Neural cell (in vitro differentiated cells): Measurements from ENCODE around the gene HSD17B8. TPM values are rescaled to one million over a fixed set of nuclear protein-coding genes. Genes with fewer than 3 reads are reported as not detected.
A peak's percentile ranks its signal among the peaks of the same experiment; 100 is the strongest.

Source experiments
- H2AFZ ChIP-seq: fragments of 200-600, 300-800 bp; sonication (generic), shearing (Covaris generic); 2 replicates; pipeline ENCODE4 v1.6.0; 2014; ENCODE audit warnings: low read depth, mild to moderate bottlenecking, antibody characterized with exemption, low read length, moderate library complexity
- H3F3A ChIP-seq: fragments of 200-600 bp; shearing (Covaris generic); 2 replicates; pipeline ENCODE4 v1.6.1; 2016; ENCODE audit warnings: mild to moderate bottlenecking, moderate library complexity, mixed read lengths, antibody characterized with exemption, low read length; ENCODE audit not compliant: insufficient read depth, poor library complexity, severe bottlenecking
- H3K27ac ChIP-seq: fragments of 200-600, 300-800 bp; sonication (generic), shearing (Covaris generic); 2 replicates; pipeline ENCODE4 v1.5.1; 2014; ENCODE audit warnings: mild to moderate bottlenecking, low read length, moderate library complexity
- H3K27me3 ChIP-seq: fragments of 300-800, 200-600 bp; sonication (generic), shearing (Covaris generic); 2 replicates; pipeline ENCODE4 v1.6.0; 2014; ENCODE audit warnings: mild to moderate bottlenecking, low read depth, low read length, moderate library complexity; ENCODE audit not compliant: insufficient read depth
- H3K36me3 ChIP-seq: fragments of 300-800, 200-600 bp; sonication (generic), shearing (Covaris generic); 2 replicates; pipeline ENCODE4 v1.5.1; 2014; ENCODE audit warnings: mild to moderate bottlenecking, antibody characterized with exemption, low read length, moderate library complexity; ENCODE audit not compliant: insufficient read depth
- H3K4me2 ChIP-seq: fragments of 300-800, 200-600 bp; sonication (generic), shearing (Covaris generic); 2 replicates; pipeline ENCODE4 v1.6.0; 2014; ENCODE audit warnings: mild to moderate bottlenecking, low read length
- H3K4me3 ChIP-seq: fragments of 300-800, 200-600 bp; sonication (generic), shearing (Covaris generic); 2 replicates; pipeline ENCODE4 v1.5.1; 2014; ENCODE audit warnings: mild to moderate bottlenecking, low read length, moderate library complexity
- H3K79me2 ChIP-seq: fragments of 200-600 bp; shearing (Covaris generic); replicated peaks from 2 replicates; pipeline ENCODE4 v1.6.0; 2014; ENCODE audit warnings: mild to moderate bottlenecking, low read length, moderate library complexity; ENCODE audit not compliant: insufficient read depth
- H3K9ac ChIP-seq: fragments of 300-800, 200-600 bp; sonication (generic), shearing (Covaris generic); 2 replicates; pipeline ENCODE4 v1.6.1; 2016; ENCODE audit warnings: mild to moderate bottlenecking, low read length, mixed read lengths
- H3K9me2 ChIP-seq: fragments of 200-600 bp; shearing (Covaris generic); 2 replicates; pipeline ENCODE4 v1.6.1; 2016; ENCODE audit warnings: mild to moderate bottlenecking, low read length, mixed read lengths; ENCODE audit not compliant: insufficient read depth
- H3K9me3 ChIP-seq: fragments of 200-600, 300-800 bp; sonication (generic), shearing (Covaris generic); 2 replicates; pipeline ENCODE4 v1.6.1; 2016; ENCODE audit warnings: mild to moderate bottlenecking, mixed run types, low read length, moderate library complexity, mixed read lengths
- H4K20me1 ChIP-seq: fragments of 200-600 bp; shearing (Covaris generic); 2 replicates; pipeline ENCODE4 v1.6.1; 2016; ENCODE audit warnings: mild to moderate bottlenecking, mixed run types; ENCODE audit not compliant: insufficient read depth
- EP300 ChIP-seq: fragments of 450-650 bp; conservative IDR thresholded peaks from 2 replicates; pipeline ENCODE4 v1.6.1; 2014; ENCODE audit warnings: antibody characterized with exemption, mild to moderate bottlenecking, moderate library complexity; ENCODE audit not compliant: poor library complexity, severe bottlenecking
- EZH2 ChIP-seq: fragments of 200-600, 300-800 bp; shearing (Covaris generic), sonication (generic); IDR thresholded peaks from 2 replicates; pipeline ENCODE4 v1.6.1; 2014; ENCODE audit warnings: antibody characterized with exemption, low read length, borderline replicate concordance, mild to moderate bottlenecking; ENCODE audit not compliant: insufficient read depth, poor library complexity, severe bottlenecking
- MXI1 ChIP-seq: fragments of 450-650 bp; conservative IDR thresholded peaks from 2 replicates; pipeline ENCODE4 v1.6.1; 2014; ENCODE audit warnings: antibody characterized with exemption, mild to moderate bottlenecking; ENCODE audit not compliant: poor library complexity, severe bottlenecking
- POLR2AphosphoS5 ChIP-seq: IDR thresholded peaks from 2 replicates; pipeline ENCODE4 v1.6.1; 2012
- RAD21 ChIP-seq: fragments of 450-650 bp; conservative IDR thresholded peaks from 2 replicates; pipeline ENCODE4 v1.6.1; 2014; ENCODE audit warnings: antibody characterized with exemption, mild to moderate bottlenecking, moderate library complexity
- SMC3 ChIP-seq: fragments of 450-650 bp; conservative IDR thresholded peaks from 2 replicates; pipeline ENCODE4 v1.6.1; 2014; ENCODE audit warnings: antibody characterized with exemption, mild to moderate bottlenecking, moderate library complexity; ENCODE audit not compliant: poor library complexity
- TAF1 ChIP-seq: IDR thresholded peaks from 2 replicates; pipeline ENCODE4 v1.6.1; 2012; ENCODE audit warnings: low read depth
- polyA plus RNA-seq: library from polyadenylated mRNA; depleted of rRNA; stranded (reverse); fragments of >200 nt; gene quantifications from 2 replicates; pipeline ENCODE4 v1.2.3, GENCODE V29; 2014
- TF ChIP-seq, protein P1 (sequence below): fragments of 450-650 bp; IDR thresholded peaks from 2 replicates; pipeline ENCODE4 v1.5.1; 2014; ENCODE audit warnings: antibody characterized with exemption, mild to moderate bottlenecking, moderate library complexity; ENCODE audit not compliant: poor library complexity, severe bottlenecking
- TF ChIP-seq, protein P2 (sequence below): IDR thresholded peaks from 2 replicates; pipeline ENCODE4 v1.6.1; 2012; ENCODE audit warnings: borderline replicate concordance

Gene HSD17B8
- polyA plus RNA-seq, 1 donor from 2014 or later: 7.3 TPM

- H3K27me3 ChIP-seq: no peaks in the 10 kb centered on the region
- H3K36me3 ChIP-seq: peaks cover 6% of the 10 kb centered on the region
- H3K27ac ChIP-seq: peak overlapping the region; percentile 71
- H2AFZ ChIP-seq: no peak overlapping the region
- H4K20me1 ChIP-seq: no peaks in the 10 kb centered on the region
- H3K9me2 ChIP-seq: no peaks in the 10 kb centered on the region
- no peaks in the 10 kb centered on the region for H3K9me3 ChIP-seq
- H3K4me3 ChIP-seq: peak overlapping the region; percentile 81
- H3K9ac ChIP-seq: peak overlapping the region; percentile 78
- peak overlapping the region; percentile 77 for H3K4me2 ChIP-seq
- H3F3A ChIP-seq: no peaks in the 10 kb centered on the region
- no peak for TF ChIP-seq POLR2AphosphoS5
- TF ChIP-seq EZH2: no peak
- TF ChIP-seq SMC3: no peak
- TF ChIP-seq EP300: no peak
- TF ChIP-seq, protein P1, sequence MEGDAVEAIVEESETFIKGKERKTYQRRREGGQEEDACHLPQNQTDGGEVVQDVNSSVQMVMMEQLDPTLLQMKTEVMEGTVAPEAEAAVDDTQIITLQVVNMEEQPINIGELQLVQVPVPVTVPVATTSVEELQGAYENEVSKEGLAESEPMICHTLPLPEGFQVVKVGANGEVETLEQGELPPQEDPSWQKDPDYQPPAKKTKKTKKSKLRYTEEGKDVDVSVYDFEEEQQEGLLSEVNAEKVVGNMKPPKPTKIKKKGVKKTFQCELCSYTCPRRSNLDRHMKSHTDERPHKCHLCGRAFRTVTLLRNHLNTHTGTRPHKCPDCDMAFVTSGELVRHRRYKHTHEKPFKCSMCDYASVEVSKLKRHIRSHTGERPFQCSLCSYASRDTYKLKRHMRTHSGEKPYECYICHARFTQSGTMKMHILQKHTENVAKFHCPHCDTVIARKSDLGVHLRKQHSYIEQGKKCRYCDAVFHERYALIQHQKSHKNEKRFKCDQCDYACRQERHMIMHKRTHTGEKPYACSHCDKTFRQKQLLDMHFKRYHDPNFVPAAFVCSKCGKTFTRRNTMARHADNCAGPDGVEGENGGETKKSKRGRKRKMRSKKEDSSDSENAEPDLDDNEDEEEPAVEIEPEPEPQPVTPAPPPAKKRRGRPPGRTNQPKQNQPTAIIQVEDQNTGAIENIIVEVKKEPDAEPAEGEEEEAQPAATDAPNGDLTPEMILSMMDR: no peak
- no peak for TF ChIP-seq TAF1
- TF ChIP-seq RAD21: no peak
- TF ChIP-seq, protein P2, sequence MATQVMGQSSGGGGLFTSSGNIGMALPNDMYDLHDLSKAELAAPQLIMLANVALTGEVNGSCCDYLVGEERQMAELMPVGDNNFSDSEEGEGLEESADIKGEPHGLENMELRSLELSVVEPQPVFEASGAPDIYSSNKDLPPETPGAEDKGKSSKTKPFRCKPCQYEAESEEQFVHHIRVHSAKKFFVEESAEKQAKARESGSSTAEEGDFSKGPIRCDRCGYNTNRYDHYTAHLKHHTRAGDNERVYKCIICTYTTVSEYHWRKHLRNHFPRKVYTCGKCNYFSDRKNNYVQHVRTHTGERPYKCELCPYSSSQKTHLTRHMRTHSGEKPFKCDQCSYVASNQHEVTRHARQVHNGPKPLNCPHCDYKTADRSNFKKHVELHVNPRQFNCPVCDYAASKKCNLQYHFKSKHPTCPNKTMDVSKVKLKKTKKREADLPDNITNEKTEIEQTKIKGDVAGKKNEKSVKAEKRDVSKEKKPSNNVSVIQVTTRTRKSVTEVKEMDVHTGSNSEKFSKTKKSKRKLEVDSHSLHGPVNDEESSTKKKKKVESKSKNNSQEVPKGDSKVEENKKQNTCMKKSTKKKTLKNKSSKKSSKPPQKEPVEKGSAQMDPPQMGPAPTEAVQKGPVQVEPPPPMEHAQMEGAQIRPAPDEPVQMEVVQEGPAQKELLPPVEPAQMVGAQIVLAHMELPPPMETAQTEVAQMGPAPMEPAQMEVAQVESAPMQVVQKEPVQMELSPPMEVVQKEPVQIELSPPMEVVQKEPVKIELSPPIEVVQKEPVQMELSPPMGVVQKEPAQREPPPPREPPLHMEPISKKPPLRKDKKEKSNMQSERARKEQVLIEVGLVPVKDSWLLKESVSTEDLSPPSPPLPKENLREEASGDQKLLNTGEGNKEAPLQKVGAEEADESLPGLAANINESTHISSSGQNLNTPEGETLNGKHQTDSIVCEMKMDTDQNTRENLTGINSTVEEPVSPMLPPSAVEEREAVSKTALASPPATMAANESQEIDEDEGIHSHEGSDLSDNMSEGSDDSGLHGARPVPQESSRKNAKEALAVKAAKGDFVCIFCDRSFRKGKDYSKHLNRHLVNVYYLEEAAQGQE: no peak
- no peak for TF ChIP-seq MXI1
- peaks cover 39% of the 10 kb centered on the region for H3K79me2 ChIP-seq
These were observed 851 bp upstream of the HSD17B8 start for GRCh38 chr6:33203443-33204164.

DNA sequence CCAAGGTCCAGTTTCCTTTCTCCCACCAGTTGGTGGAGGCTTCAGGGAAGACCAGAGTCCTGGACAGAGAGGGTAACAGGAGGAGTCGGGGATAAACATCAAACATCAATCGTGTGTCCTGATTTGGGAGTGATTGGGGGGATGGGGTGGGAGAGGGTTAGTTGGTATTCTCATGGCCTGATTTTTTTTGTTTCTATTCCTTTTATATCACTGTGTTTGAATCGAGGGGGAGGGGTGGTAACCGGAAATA, 365 bp upstream of the HSD17B8 start:
- Histone ChIP-seq H4K20me1 (no peaks in the 10 kb centered on the region), H3F3A (no peaks in the 10 kb centered on the region), H3K9me3 (no peaks in the 10 kb centered on the region), H2AFZ (no peak overlapping the region), H3K79me2 (peaks cover 43% of the 10 kb centered on the region), H3K27ac (peak overlapping the region; percentile 71), H3K4me2 (peak overlapping the region; percentile 77), H3K27me3 (no peaks in the 10 kb centered on the region), H3K4me3 (peak overlapping the region; percentile 81), H3K36me3 (peaks cover 6% of the 10 kb centered on the region), H3K9me2 (no peaks in the 10 kb centered on the region), H3K9ac (peak overlapping the region; percentile 78)
- TF ChIP-seq SMC3: no peak
- TF ChIP-seq MXI1: no peak
- no peak for TF ChIP-seq RAD21
- no peak for TF ChIP-seq TAF1
- TF ChIP-seq, protein P1: no peak
- TF ChIP-seq EP300: no peak
- TF ChIP-seq, protein P2: no peak
- TF ChIP-seq EZH2: no peak
- no peak for TF ChIP-seq POLR2AphosphoS5
